ACC112 (cell line): Measurements from ENCODE around the gene IRF2BP2.

Source experiments
- H2AFZ ChIP-seq: fragments of 200-600 bp; sonication (generic); one replicate; pipeline ENCODE4 v1.6.0; 2017; ENCODE audit warnings: antibody characterized with exemption, low read length; ENCODE audit not compliant: unreplicated experiment
- H3K27ac ChIP-seq: fragments of 200-600 bp; sonication (generic); 2 replicates; pipeline ENCODE4 v1.5.1; 2014; ENCODE audit warnings: low read depth, mild to moderate bottlenecking, antibody characterized with exemption, low read length, moderate library complexity
- H3K27me3 ChIP-seq: fragments of 200-600 bp; sonication (generic); 2 replicates; pipeline ENCODE4 v1.6.1; 2014; ENCODE audit warnings: mild to moderate bottlenecking, antibody characterized with exemption, low read length, moderate library complexity, mixed read lengths; ENCODE audit not compliant: insufficient read depth
- H3K36me3 ChIP-seq: fragments of 200-600 bp; sonication (generic); 2 replicates; pipeline ENCODE4 v1.6.1; 2016; ENCODE audit warnings: mild to moderate bottlenecking, antibody characterized with exemption, low read length, moderate library complexity, mixed read lengths; ENCODE audit not compliant: insufficient read depth
- H3K4me1 ChIP-seq: fragments of 200-600 bp; sonication (generic); one replicate; pipeline ENCODE4 v1.6.1; 2016; ENCODE audit warnings: low read length, mixed read lengths; ENCODE audit not compliant: insufficient read depth, unreplicated experiment, control insufficient read depth
- H3K4me3 ChIP-seq: fragments of 200-600 bp; sonication (generic); 2 replicates; pipeline ENCODE4 v1.5.1; 2014; ENCODE audit warnings: mild to moderate bottlenecking, low read depth, low read length
- H3K79me2 ChIP-seq: fragments of 200-600 bp; sonication (generic); one replicate; pipeline ENCODE4 v1.6.0; 2016; ENCODE audit warnings: low read length; ENCODE audit not compliant: control insufficient read depth, unreplicated experiment, insufficient read depth

IRF2BP2 gene

DNA sequence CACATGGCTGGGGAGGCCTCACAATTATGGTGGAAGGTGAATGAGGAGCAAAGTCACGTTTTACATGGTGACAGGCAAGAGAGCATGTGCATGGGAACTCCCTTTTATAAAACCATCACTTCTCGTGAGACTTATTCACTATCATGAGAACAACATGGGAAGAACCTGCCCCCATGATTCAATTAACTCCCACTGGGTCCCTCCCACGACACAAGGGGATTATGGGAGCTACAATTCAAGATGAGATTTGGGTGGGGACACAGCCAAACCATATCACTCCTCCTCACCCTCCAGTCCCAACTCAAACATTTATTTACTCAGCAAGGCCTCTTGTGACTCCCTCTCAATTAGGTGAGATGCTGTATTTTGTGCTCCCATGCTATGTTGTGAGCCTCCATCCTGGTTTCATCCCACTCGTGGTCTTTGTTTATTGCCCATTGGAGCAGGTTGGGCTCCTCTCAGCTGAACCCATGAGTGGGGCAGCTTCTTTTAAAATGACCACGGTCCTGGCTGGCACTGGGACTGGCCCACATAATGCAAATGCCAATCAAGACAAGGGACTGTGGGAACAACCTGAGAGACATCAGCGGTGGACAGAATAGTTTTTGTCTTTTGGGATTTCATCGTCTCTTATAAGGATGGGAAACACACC is 28.8 kb downstream of the IRF2BP2 start:
- no peaks in the 10 kb centered on the region for H3K79me2 ChIP-seq
- H3K4me1 ChIP-seq = peaks cover 10% of the 10 kb centered on the region
- H3K4me3 ChIP-seq = no peak overlapping the region
- H3K27ac ChIP-seq = no peak overlapping the region
- H3K36me3 ChIP-seq = no peaks in the 10 kb centered on the region
- no peak overlapping the region for H2AFZ ChIP-seq
- H3K27me3 ChIP-seq = no peaks in the 10 kb centered on the region

DNA sequence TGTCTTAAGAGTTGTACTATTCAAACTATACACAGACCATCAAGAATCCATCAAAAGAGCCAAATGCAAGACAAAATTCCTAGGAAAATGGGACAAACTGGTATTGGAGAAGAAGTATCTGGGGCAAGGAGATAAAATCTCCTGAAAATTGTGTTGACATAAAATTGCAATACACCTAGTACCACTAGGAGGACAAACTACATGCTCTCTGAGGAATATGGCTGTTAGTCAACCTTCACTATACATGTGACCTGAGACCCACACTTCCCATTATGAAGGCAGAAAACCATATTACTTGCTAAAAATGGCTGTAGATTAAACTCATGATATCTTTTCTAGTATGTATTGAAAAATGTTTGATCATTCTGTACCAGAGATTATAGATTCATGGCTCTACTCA is 30.0 kb downstream of the IRF2BP2 start:
- no peaks in the 10 kb centered on the region for H3K27me3 ChIP-seq
- H2AFZ ChIP-seq = no peak overlapping the region

GRCh38 chr1:234578735-234579134 is 31.2 kb downstream of the IRF2BP2 start:
- H3K79me2 ChIP-seq = no peaks in the 10 kb centered on the region
- peaks cover 4% of the 10 kb centered on the region for H3K4me1 ChIP-seq
- no peaks in the 10 kb centered on the region for H3K27me3 ChIP-seq
- H2AFZ ChIP-seq = no peak overlapping the region
- H3K4me3 ChIP-seq = no peak overlapping the region
- H3K36me3 ChIP-seq = no peaks in the 10 kb centered on the region
- no peak overlapping the region for H3K27ac ChIP-seq

More for the DNA sequence above, 30.0 kb downstream of the IRF2BP2 start:
- Histone ChIP-seq H3K79me2 (no peaks in the 10 kb centered on the region), H3K4me3 (no peak overlapping the region), H3K36me3 (no peaks in the 10 kb centered on the region), H3K4me1 (no peaks in the 10 kb centered on the region), H3K27ac (no peak overlapping the region)

DNA sequence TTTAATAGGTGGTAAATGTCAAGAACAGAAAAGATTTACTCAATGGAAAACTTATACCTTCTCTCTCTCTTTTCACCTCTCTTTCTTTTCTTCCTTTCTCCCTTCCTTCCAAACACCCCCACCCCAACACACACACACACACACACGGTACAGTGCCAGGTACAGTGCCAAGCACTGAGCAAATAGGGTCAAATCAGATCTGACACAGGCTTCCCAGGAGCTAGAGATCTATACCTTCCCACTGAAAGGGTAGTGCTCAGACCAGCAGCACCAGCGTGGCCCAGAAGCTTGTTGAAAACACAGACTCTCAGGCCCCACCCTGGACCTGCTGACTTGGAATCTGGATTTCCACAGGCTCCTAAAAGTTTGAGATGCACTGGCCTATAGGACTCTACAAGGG is 31.9 kb downstream of the IRF2BP2 start:
- Histone ChIP-seq H3K4me1 (peaks cover 5% of the 10 kb centered on the region), H3K27ac (no peak overlapping the region), H3K36me3 (no peaks in the 10 kb centered on the region), H3K4me3 (no peak overlapping the region), H3K79me2 (no peaks in the 10 kb centered on the region), H2AFZ (no peak overlapping the region), H3K27me3 (no peaks in the 10 kb centered on the region)

GRCh38 chr1:234573711-234574299 is 36.2 kb downstream of the IRF2BP2 start:
- Histone ChIP-seq H3K79me2 (no peaks in the 10 kb centered on the region), H3K4me1 (peaks cover 5% of the 10 kb centered on the region), H3K27me3 (no peaks in the 10 kb centered on the region), H3K27ac (no peak overlapping the region), H3K36me3 (no peaks in the 10 kb centered on the region), H2AFZ (no peak overlapping the region), H3K4me3 (no peak overlapping the region)

GRCh38 chr1:234572966-234573365 is 37.0 kb downstream of the IRF2BP2 start:
- no peak overlapping the region for H3K4me3 ChIP-seq
- no peaks in the 10 kb centered on the region for H3K79me2 ChIP-seq
- H3K4me1 ChIP-seq = peaks cover 5% of the 10 kb centered on the region
- no peak overlapping the region for H2AFZ ChIP-seq
- H3K36me3 ChIP-seq = no peaks in the 10 kb centered on the region
- H3K27me3 ChIP-seq = no peaks in the 10 kb centered on the region
- no peak overlapping the region for H3K27ac ChIP-seq

DNA sequence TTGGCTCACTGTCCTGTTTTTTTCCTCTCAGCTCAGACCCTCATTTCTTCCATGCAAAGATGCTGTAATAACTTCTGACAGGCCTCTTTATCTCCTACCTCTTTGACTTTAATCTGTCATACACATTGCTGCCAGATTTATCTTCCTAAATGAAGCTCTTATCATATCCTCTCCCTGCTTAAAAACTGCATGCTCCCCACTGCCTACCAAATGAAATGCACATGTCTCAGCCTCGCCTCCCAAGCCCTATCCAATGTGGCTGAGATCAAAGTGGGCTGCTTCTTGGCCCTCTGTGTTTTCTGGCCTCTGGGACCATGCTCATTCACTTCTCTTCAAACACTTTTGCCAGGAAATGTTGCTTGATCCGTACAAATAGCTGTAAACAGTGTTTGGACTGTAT is 38.3 kb downstream of the IRF2BP2 start:
- no peaks in the 10 kb centered on the region for H3K36me3 ChIP-seq
- H3K79me2 ChIP-seq = no peaks in the 10 kb centered on the region
- H3K27me3 ChIP-seq = no peaks in the 10 kb centered on the region
- H3K4me3 ChIP-seq = no peak overlapping the region
- H2AFZ ChIP-seq = no peak overlapping the region
- H3K4me1 ChIP-seq = peaks cover 5% of the 10 kb centered on the region
- no peak overlapping the region for H3K27ac ChIP-seq

GRCh38 chr1:234570329-234571120 is 39.5 kb downstream of the IRF2BP2 start:
- no peak overlapping the region for H3K4me3 ChIP-seq
- H3K27ac ChIP-seq = no peak overlapping the region
- no peak overlapping the region for H2AFZ ChIP-seq
- no peaks in the 10 kb centered on the region for H3K27me3 ChIP-seq
- no peaks in the 10 kb centered on the region for H3K79me2 ChIP-seq
- H3K4me1 ChIP-seq = peaks cover 5% of the 10 kb centered on the region
- no peaks in the 10 kb centered on the region for H3K36me3 ChIP-seq

DNA sequence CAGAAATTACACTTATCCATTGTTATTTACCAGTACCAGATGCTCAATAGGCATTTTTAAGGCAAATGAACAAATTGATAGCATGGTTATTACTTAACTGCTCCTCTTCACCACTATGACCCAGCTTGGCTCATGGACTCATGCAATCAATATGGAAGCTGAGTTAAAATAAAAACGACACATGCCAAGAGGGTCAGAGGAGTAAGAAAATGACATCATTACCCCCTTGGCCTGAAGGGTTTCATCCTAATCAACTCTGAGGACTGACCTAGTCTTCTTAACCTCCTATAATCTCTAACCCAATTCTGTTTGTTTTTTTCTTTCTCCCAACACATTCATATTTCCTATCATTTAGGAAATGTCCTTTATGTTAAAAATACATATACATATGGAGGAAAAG is 41.6 kb downstream of the IRF2BP2 start:
- H3K27me3 ChIP-seq = no peaks in the 10 kb centered on the region
- no peak overlapping the region for H3K27ac ChIP-seq
- H2AFZ ChIP-seq = no peak overlapping the region
- peaks cover 15% of the 10 kb centered on the region for H3K4me1 ChIP-seq
- H3K36me3 ChIP-seq = no peaks in the 10 kb centered on the region
- H3K79me2 ChIP-seq = no peaks in the 10 kb centered on the region
- no peak overlapping the region for H3K4me3 ChIP-seq

DNA sequence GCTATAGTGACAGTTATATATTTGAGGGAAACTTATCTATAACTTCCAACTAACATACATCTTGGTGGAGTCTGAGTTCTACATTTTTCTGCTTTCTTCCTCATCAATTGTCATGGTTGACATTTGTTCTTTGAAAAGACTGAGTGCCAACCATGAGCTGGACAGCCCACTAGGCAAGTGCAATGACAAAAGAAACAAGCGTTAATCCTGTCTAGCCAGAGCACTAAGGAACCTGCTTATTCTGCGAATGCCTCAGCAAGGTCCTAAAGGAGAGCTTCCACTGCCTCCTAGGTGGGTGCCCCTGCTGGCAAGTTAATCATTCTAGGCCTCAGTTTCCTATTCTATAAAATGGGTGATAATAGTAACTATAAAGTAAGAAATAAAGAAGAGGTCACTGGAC is 44.8 kb downstream of the IRF2BP2 start:
- Histone ChIP-seq H3K27ac (no peak overlapping the region), H2AFZ (no peak overlapping the region), H3K79me2 (no peaks in the 10 kb centered on the region), H3K36me3 (no peaks in the 10 kb centered on the region), H3K4me1 (peaks cover 15% of the 10 kb centered on the region), H3K27me3 (no peaks in the 10 kb centered on the region), H3K4me3 (no peak overlapping the region)
